Astrocyte (in vitro differentiated cells and primary cell): ENCODE results near the gene GNG2. TPM values are rescaled to one million over a fixed set of nuclear protein-coding genes. Genes with fewer than 3 reads are reported as not detected.

Experiments used
- DNase-seq: peaks from one replicate; pipeline ENCODE4 v3.0.0-alpha.2; 2010; ENCODE audit warnings: low read depth
- FAIRE-seq: peaks from 2 replicates; lab custom pipeline; 2011; peaks lifted over from hg19 to GRCh38; lab: Jason Lieb, UNC
- H2AFZ ChIP-seq: 2 replicates; pipeline ENCODE4 v1.6.0; 2012; ENCODE audit warnings: low read depth, low read length, inconsistent platforms
- H3K27ac ChIP-seq: 2 replicates; pipeline ENCODE4 v1.5.1; 2011; ENCODE audit warnings: low read depth, low read length, inconsistent platforms
- H3K27me3 ChIP-seq: 2 replicates; pipeline ENCODE4 v1.6.0; 2011; ENCODE audit warnings: low read length, inconsistent platforms; ENCODE audit not compliant: insufficient read depth
- H3K36me3 ChIP-seq: 2 replicates; pipeline ENCODE4 v1.5.1; 2011; ENCODE audit warnings: low read length, inconsistent platforms; ENCODE audit not compliant: insufficient read depth
- H3K4me1 ChIP-seq: 2 replicates; pipeline ENCODE4 v1.5.1; 2011; ENCODE audit warnings: low read length, inconsistent platforms; ENCODE audit not compliant: insufficient read depth
- H3K4me2 ChIP-seq: 2 replicates; pipeline ENCODE4 v1.6.0; 2012; ENCODE audit warnings: low read length, inconsistent platforms
- H3K4me3 ChIP-seq: 2 replicates; pipeline ENCODE4 v1.5.1; 2011; ENCODE audit warnings: low read depth, mild to moderate bottlenecking, low read length, inconsistent platforms; ENCODE audit not compliant: insufficient read depth
- H3K79me2 ChIP-seq: 2 replicates; pipeline ENCODE4 v1.6.0; 2012; ENCODE audit warnings: mild to moderate bottlenecking, low read length, inconsistent platforms; ENCODE audit not compliant: insufficient read depth
- H3K9ac ChIP-seq: 2 replicates; pipeline ENCODE4 v1.6.0; 2012; ENCODE audit warnings: mild to moderate bottlenecking, low read length, inconsistent platforms
- H3K9me3 ChIP-seq: 2 replicates; pipeline ENCODE4 v1.5.1; 2012; ENCODE audit warnings: low read depth, mild to moderate bottlenecking, low read length, inconsistent platforms; ENCODE audit not compliant: insufficient read depth
- H4K20me1 ChIP-seq: 2 replicates; pipeline ENCODE4 v1.6.0; 2012; ENCODE audit warnings: low read length, inconsistent platforms; ENCODE audit not compliant: insufficient read depth
- H3K27ac Mint-ChIP-seq: one replicate; pipeline ENCODE4 v1.8.0; 2021; ENCODE audit warnings: mild to moderate bottlenecking, mixed read lengths; ENCODE audit not compliant: unreplicated experiment
- H3K27me3 Mint-ChIP-seq: one replicate; pipeline ENCODE4 v1.8.0; 2021; ENCODE audit warnings: low read depth, mixed read lengths; ENCODE audit not compliant: unreplicated experiment
- H3K36me3 Mint-ChIP-seq: one replicate; pipeline ENCODE4 v1.8.0; 2021; ENCODE audit warnings: low read depth, mixed read lengths; ENCODE audit not compliant: unreplicated experiment
- H3K4me1 Mint-ChIP-seq: one replicate; pipeline ENCODE4 v1.8.0; 2021; ENCODE audit warnings: low read depth, mixed read lengths; ENCODE audit not compliant: unreplicated experiment
- H3K4me3 Mint-ChIP-seq: one replicate; pipeline ENCODE4 v1.8.0; 2021; ENCODE audit warnings: mild to moderate bottlenecking, moderate library complexity, mixed read lengths; ENCODE audit not compliant: unreplicated experiment
- H3K9me3 Mint-ChIP-seq: one replicate; pipeline ENCODE4 v1.8.0; 2021; ENCODE audit warnings: mild to moderate bottlenecking, mixed read lengths; ENCODE audit not compliant: unreplicated experiment
- CTCF ChIP-seq: IDR thresholded peaks from 2 replicates; pipeline ENCODE4 v1.5.1; 2011; ENCODE audit warnings: low read depth, mild to moderate bottlenecking, inconsistent platforms, low read length, moderate library complexity; ENCODE audit not compliant: insufficient read depth
- EZH2 ChIP-seq: IDR thresholded peaks from 2 replicates; pipeline ENCODE4 v1.6.1; 2012; ENCODE audit warnings: mild to moderate bottlenecking, low read length, inconsistent platforms; ENCODE audit not compliant: insufficient read depth
- total RNA-seq: library from RNA; stranded (reverse); gene quantifications from 2 replicates; pipeline ENCODE4 v1.2.1, GENCODE V29; 2021

Gene GNG2
- total RNA-seq, 1 donor from 2014 or later, result 7.3 TPM

GRCh38 chr14:51836417-51836816, 24.0 kb upstream of the GNG2 start:
- TF ChIP-seq EZH2 (no peak), CTCF (no peak)
- H3K4me2 ChIP-seq, result no peak overlapping the region
- FAIRE-seq, result no peak

GRCh38 chr14:51844081-51844881, 16.1 kb upstream of the GNG2 start:
- no peaks in the 10 kb centered on the region for H3K9me3 ChIP-seq
- no peaks in the 10 kb centered on the region for H3K27me3 ChIP-seq
- Mint-ChIP-seq H3K9me3 (peaks cover 3% of the 10 kb centered on the region), H3K27me3 (no peaks in the 10 kb centered on the region), H3K27ac (no peak overlapping the region), H3K4me3 (no peak overlapping the region), H3K36me3 (no peaks in the 10 kb centered on the region), H3K4me1 (peaks cover 15% of the 10 kb centered on the region)
- H3K79me2 ChIP-seq, result no peaks in the 10 kb centered on the region
- H3K4me3 ChIP-seq, result no peak overlapping the region
- H4K20me1 ChIP-seq, result no peaks in the 10 kb centered on the region
- H3K27ac ChIP-seq, result no peak overlapping the region
- H3K9ac ChIP-seq, result no peak overlapping the region
- H3K36me3 ChIP-seq, result no peaks in the 10 kb centered on the region
- FAIRE-seq (no peak), DNase-seq (no peak)
- peaks cover 9% of the 10 kb centered on the region for H3K4me1 ChIP-seq
- H3K4me2 ChIP-seq, result no peak overlapping the region
- H2AFZ ChIP-seq, result no peak overlapping the region
- TF ChIP-seq CTCF (no peak), EZH2 (no peak)

More at GRCh38 chr14:51836417-51836816, 24.0 kb upstream of the GNG2 start:
- Mint-ChIP-seq H3K36me3 (no peaks in the 10 kb centered on the region), H3K27me3 (no peaks in the 10 kb centered on the region), H3K9me3 (no peaks in the 10 kb centered on the region), H3K4me1 (peaks cover 3% of the 10 kb centered on the region), H3K27ac (no peak overlapping the region), H3K4me3 (no peak overlapping the region)
- Histone ChIP-seq H3K36me3 (no peaks in the 10 kb centered on the region), H3K9me3 (no peaks in the 10 kb centered on the region), H2AFZ (no peak overlapping the region), H3K79me2 (no peaks in the 10 kb centered on the region), H3K27me3 (no peaks in the 10 kb centered on the region), H3K9ac (no peak overlapping the region), H4K20me1 (no peaks in the 10 kb centered on the region), H3K4me3 (no peak overlapping the region), H3K27ac (no peak overlapping the region), H3K4me1 (no peaks in the 10 kb centered on the region)
- DNase-seq, result no peak

GRCh38 chr14:51845811-51846210, 14.6 kb upstream of the GNG2 start:
- no peak overlapping the region for H3K27ac Mint-ChIP-seq
- no peak overlapping the region for H3K4me3 ChIP-seq
- H3K27me3 Mint-ChIP-seq, result no peaks in the 10 kb centered on the region
- H3K36me3 ChIP-seq, result no peaks in the 10 kb centered on the region
- H3K79me2 ChIP-seq, result no peaks in the 10 kb centered on the region
- peaks cover 9% of the 10 kb centered on the region for H3K4me1 ChIP-seq
- no peaks in the 10 kb centered on the region for H3K9me3 ChIP-seq
- no peak for FAIRE-seq
- no peak for TF ChIP-seq EZH2
- TF ChIP-seq CTCF, result no peak
- H3K9ac ChIP-seq, result no peak overlapping the region
- no peak overlapping the region for H3K4me3 Mint-ChIP-seq
- H3K27ac ChIP-seq, result no peak overlapping the region
- no peak for DNase-seq
- H3K9me3 Mint-ChIP-seq, result peaks cover 5% of the 10 kb centered on the region
- no peak overlapping the region for H2AFZ ChIP-seq
- H3K27me3 ChIP-seq, result no peaks in the 10 kb centered on the region
- H4K20me1 ChIP-seq, result no peaks in the 10 kb centered on the region
- H3K36me3 Mint-ChIP-seq, result no peaks in the 10 kb centered on the region
- H3K4me1 Mint-ChIP-seq, result peaks cover 15% of the 10 kb centered on the region
- no peak overlapping the region for H3K4me2 ChIP-seq
